ENCODE data around the gene PGBD1. TPM values are rescaled to one million over a fixed set of nuclear protein-coding genes. Genes with fewer than 3 reads are reported as not detected.

The PGBD1 gene
- total RNA-seq, 4 donors from 2014 or later: 0.80 to 2.8 (median 1.5) TPM

DNA sequence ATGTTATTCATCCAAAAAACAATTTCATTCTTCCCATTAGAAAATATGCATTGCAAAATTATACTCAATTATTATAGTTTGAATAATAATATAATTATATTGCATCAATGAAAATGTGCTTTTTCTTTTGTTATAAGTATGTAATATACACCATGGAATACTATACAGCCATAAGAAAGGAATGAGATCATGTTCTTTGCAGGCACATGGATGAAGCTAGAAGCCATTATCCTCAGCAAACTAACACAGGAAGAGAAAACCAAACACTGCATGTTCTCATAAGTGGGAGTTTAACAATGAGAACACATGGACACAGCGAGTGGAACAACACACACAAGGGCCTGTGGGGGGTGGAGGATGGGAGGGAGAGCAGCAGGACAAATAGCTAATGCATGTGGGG is 24.3 kb upstream of the PGBD1 start:
- H3K27ac ChIP-seq: no peak overlapping the region
- no peaks in the 10 kb centered on the region for H3K36me3 ChIP-seq
- ATAC-seq (no peak), DNase-seq (no peak)
- peaks cover 0 to 3% (median 0%) of the 10 kb centered on the region in 3 donors for H3K9me3 ChIP-seq
- H3K27me3 ChIP-seq: peaks cover 0 to 3% (median 0%) of the 10 kb centered on the region in 3 donors
- no peak overlapping the region for H3K4me3 ChIP-seq
- intact Hi-C loops (cut with DNase I; ENCODE audit: low total_unique reads): no loop called here
- TF ChIP-seq POLR2A (IDR thresholded peaks at IDR 0.05): no peak
- TF ChIP-seq, protein P1, sequence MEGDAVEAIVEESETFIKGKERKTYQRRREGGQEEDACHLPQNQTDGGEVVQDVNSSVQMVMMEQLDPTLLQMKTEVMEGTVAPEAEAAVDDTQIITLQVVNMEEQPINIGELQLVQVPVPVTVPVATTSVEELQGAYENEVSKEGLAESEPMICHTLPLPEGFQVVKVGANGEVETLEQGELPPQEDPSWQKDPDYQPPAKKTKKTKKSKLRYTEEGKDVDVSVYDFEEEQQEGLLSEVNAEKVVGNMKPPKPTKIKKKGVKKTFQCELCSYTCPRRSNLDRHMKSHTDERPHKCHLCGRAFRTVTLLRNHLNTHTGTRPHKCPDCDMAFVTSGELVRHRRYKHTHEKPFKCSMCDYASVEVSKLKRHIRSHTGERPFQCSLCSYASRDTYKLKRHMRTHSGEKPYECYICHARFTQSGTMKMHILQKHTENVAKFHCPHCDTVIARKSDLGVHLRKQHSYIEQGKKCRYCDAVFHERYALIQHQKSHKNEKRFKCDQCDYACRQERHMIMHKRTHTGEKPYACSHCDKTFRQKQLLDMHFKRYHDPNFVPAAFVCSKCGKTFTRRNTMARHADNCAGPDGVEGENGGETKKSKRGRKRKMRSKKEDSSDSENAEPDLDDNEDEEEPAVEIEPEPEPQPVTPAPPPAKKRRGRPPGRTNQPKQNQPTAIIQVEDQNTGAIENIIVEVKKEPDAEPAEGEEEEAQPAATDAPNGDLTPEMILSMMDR (IDR thresholded peaks at IDR 0.05 in 4 of 5, conservative IDR thresholded peaks at IDR 0.05 in 1 of 5): no peak
- H3K4me1 ChIP-seq: peaks cover 4 to 5% of the 10 kb centered on the region in 2 donors
- in situ Hi-C loops (cut with MboI; ENCODE audit: low sequenced_read_pairs in 4 of 4): loop anchor here in 1 of 4 donors (25.0 kb wide), 1 partner anchor 120 kb away; the partner anchor contains the start of gene ZKSCAN8

DNA sequence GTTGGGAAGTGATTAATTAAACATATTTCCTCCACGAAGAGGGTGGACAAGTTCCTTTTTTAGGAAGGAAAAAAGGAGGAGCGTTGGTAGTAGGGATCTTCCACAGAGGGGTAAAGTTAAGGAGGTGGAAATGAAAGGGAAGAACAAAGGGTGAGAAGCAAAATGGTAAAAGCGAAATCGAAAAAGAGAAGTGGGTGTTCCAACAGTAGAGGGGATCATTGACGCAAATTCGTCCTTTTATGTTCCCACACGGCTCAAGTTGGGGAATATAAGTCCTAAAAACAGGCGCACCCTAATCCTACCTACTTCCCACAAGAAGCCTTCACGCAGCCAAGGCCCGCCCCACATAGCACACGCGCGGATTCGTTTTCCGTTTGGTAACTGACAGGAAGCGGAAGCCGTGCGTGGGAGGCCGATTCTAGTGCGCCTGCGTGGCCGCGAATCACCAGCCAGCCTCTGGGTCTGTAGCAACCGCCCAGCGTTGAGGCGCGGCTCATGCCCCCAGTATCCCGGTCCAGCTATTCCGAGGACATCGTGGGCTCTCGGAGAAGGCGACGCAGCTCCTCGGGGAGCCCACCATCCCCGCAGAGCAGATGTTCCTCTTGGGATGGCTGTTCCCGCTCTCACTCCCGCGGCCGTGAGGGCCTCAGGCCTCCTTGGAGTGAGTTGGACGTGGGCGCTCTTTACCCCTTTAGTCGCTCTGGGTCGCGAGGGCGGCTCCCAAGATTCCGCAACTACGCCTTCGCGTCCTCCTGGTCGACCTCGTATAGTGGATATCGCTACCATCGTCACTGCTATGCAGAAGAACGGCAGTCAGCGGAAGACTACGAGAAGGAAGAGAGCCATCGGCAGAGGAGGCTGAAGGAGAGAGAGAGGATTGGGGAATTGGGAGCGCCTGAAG is 22.2 kb upstream of the PGBD1 start, which contains the start of gene NKAPL:
NKAPL (plus strand) TSS at position 421 of the 901 bp plus-strand sequence; CDS start at position 496, 75 bp downstream.
- DNase-seq: peak; percentile 48 to 79
- intact Hi-C loops (cut with DNase I; ENCODE audit: low total_unique reads): no loop called here
- Histone ChIP-seq H3K27me3 (no peaks in the 10 kb centered on the region), H3K36me3 (no peaks in the 10 kb centered on the region), H3K27ac (peak within 1 kb of the TSS in 3 of 4 donors; percentile 49 to 58 (median 51)), H3K9me3 (peaks cover 0 to 3% (median 0%) of the 10 kb centered on the region in 3 donors), H3K4me1 (peaks cover 0 to 4% of the 10 kb centered on the region in 2 donors), H3K4me3 (peak within 1 kb of the TSS; percentile 58 to 71 (median 67))
- in situ Hi-C loops (cut with MboI; ENCODE audit: low sequenced_read_pairs in 4 of 4): loop anchor here in 1 of 4 donors (25.0 kb wide), 1 partner anchor 122 kb away; the partner anchor contains the start of gene ZKSCAN8
- peak; percentile 91 to 96 for ATAC-seq
- TF ChIP-seq, protein P1 (IDR thresholded peaks at IDR 0.05 in 4 of 5, conservative IDR thresholded peaks at IDR 0.05 in 1 of 5): no peak
- TF ChIP-seq POLR2A (IDR thresholded peaks at IDR 0.05): peak in 1 of 2 donors; percentile 39

DNA sequence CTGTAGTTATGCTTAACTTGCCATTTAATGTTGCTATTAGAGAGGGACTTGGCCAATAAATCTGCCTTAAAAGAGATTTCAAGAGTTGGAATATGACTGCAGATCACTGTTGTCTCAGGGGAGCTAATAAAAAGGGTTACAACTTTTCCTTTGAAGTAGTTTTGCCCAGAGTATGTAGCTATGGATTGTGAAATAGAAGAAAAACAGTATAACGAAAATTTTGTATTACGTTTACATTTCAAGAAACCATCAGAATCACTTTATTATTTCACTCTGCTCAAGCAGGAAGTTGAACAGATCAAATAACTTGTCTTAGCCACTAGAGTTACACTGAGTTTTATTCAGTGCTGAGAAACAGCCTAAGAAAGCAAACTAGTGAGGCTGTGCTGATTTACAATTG is 17.4 kb upstream of the PGBD1 start:
- Histone ChIP-seq H3K9me3 (peaks cover 0 to 3% (median 0%) of the 10 kb centered on the region in 3 donors), H3K36me3 (no peaks in the 10 kb centered on the region), H3K27ac (no peak overlapping the region), H3K4me3 (no peak overlapping the region), H3K27me3 (no peaks in the 10 kb centered on the region), H3K4me1 (peaks cover 15 to 23% of the 10 kb centered on the region in 2 donors)
- ATAC-seq (no peak), DNase-seq (no peak)
- in situ Hi-C loops (cut with MboI; ENCODE audit: low sequenced_read_pairs in 4 of 4): loop anchor here in 3 of 4 donors (10.0 to 25.0 kb wide), 3 partner anchors 91 to 129 kb away; partner anchors contain the start of gene ZKSCAN8 (in 1 of the 3)
- no peak for TF ChIP-seq POLR2A (IDR thresholded peaks at IDR 0.05)
- TF ChIP-seq, protein P1 (IDR thresholded peaks at IDR 0.05 in 4 of 5, conservative IDR thresholded peaks at IDR 0.05 in 1 of 5): no peak
- intact Hi-C loops (cut with DNase I; ENCODE audit: low total_unique reads): no loop called here

DNA sequence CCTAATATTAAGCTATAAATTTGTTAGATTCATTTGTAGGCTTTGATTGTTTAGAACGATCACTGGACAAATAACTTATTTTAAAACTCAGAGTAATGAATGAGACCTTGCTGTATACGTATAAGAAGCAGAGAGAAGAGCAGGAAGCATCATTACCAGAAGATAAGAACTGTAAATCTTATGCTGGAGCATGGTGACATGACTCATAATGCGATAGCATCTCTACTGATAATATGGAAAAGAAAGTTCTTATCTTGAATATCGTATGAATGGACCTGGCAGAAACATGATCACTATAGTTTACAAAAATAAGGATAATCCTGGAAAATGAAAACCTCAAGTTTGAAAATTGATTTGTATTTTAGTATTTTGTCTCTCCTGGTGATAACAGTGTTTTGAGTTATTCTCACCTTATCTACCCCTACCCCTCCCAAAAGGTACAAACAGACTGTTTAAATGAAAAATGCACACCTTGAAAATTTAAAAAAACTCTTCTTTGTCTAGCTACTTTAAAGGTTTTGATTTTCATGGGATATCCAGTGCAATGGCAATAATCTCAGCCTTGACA is 16.5 kb upstream of the PGBD1 start:
- peaks cover 15 to 27% of the 10 kb centered on the region in 2 donors for H3K4me1 ChIP-seq
- ATAC-seq (no peak), DNase-seq (no peak)
- no peak for TF ChIP-seq POLR2A (IDR thresholded peaks at IDR 0.05)
- TF ChIP-seq, protein P1 (IDR thresholded peaks at IDR 0.05 in 4 of 5, conservative IDR thresholded peaks at IDR 0.05 in 1 of 5): no peak
- H3K4me3 ChIP-seq: no peak overlapping the region
- no peaks in the 10 kb centered on the region for H3K9me3 ChIP-seq
- intact Hi-C loops (cut with DNase I; ENCODE audit: low total_unique reads): loop anchor here (5.0 kb wide), 3 partner anchors 72 to 788 kb away; partner anchors contain the start of genes ZKSCAN8 and ZSCAN31
- no peaks in the 10 kb centered on the region for H3K27me3 ChIP-seq
- no peak overlapping the region for H3K27ac ChIP-seq
- in situ Hi-C loops (cut with MboI; ENCODE audit: low sequenced_read_pairs in 4 of 4): loop anchor here in 3 of 4 donors (10.0 to 25.0 kb wide), 3 partner anchors 90 to 130 kb away; partner anchors contain the start of gene ZKSCAN8 (in 1 of the 3)
- H3K36me3 ChIP-seq: no peaks in the 10 kb centered on the region

Measured in gastrocnemius medialis (tissue), 4 donors.